ENCODE data around the gene MYLK4. TPM values are rescaled to one million over a fixed set of nuclear protein-coding genes. Genes with fewer than 3 reads are reported as not detected.

The MYLK4 gene
- total and polyA plus RNA-seq, 4 donors = 0.07 to 0.65 (median 0.39) TPM

- Histone ChIP-seq H3K4me3 (ENCODE audit: low read depth in 1 of 3, low read length in 3 of 3) (no peak overlapping the region), H3K9me3 (ENCODE audit: control insufficient read depth in 4 of 4, low read length in 3 of 4) (no peaks in the 10 kb centered on the region), H3K4me1 (ENCODE audit: control insufficient read depth in 4 of 4, insufficient read depth in 4 of 4, low read length in 3 of 4) (no peaks in the 10 kb centered on the region), H3K9ac (ENCODE audit: low read depth in 1 of 2, low read length in 2 of 2) (no peak overlapping the region), H3K27ac (ENCODE audit: low read depth in 1 of 2, low read length in 2 of 2) (no peak overlapping the region), H3K36me3 (ENCODE audit: control insufficient read depth in 4 of 4, insufficient read depth in 3 of 4, low read depth in 1 of 4, low read length in 3 of 4) (no peaks in the 10 kb centered on the region), H3K27me3 (ENCODE audit: control insufficient read depth in 4 of 4, insufficient read depth in 4 of 4, low read length in 3 of 4) (no peaks in the 10 kb centered on the region)
- no peak for DNase-seq (ENCODE audit: low spot score)
- TF ChIP-seq JUND (IDR thresholded peaks at IDR 0.05) = no peak
- no peak for TF ChIP-seq YY1 (IDR thresholded peaks at IDR 0.05)
- no peak for TF ChIP-seq SP1 (IDR thresholded peaks at IDR 0.05)
- no peak for TF ChIP-seq TAF1 (conservative IDR thresholded peaks at IDR 0.05)
- TF ChIP-seq REST (IDR thresholded peaks at IDR 0.05) = no peak
- TF ChIP-seq ZBTB33 (IDR thresholded peaks at IDR 0.05) = no peak
- no peak for TF ChIP-seq NR2F2 (IDR thresholded peaks at IDR 0.05)
- TF ChIP-seq RXRA (IDR thresholded peaks at IDR 0.05) = no peak
- TF ChIP-seq HNF4G (IDR thresholded peaks at IDR 0.05) = no peak
Observed at GRCh38 chr6:2753743-2754142, 3.0 kb upstream of the MYLK4 start.

- H3K4me1 ChIP-seq (ENCODE audit: control insufficient read depth in 4 of 4, insufficient read depth in 4 of 4, low read length in 3 of 4) = no peaks in the 10 kb centered on the region
- no peak overlapping the region for H3K27ac ChIP-seq (ENCODE audit: low read depth in 1 of 2, low read length in 2 of 2)
- no peak overlapping the region for H3K4me3 ChIP-seq (ENCODE audit: low read depth in 1 of 3, low read length in 3 of 3)
- H3K9me3 ChIP-seq (ENCODE audit: control insufficient read depth in 4 of 4, low read length in 3 of 4) = no peaks in the 10 kb centered on the region
- H3K27me3 ChIP-seq (ENCODE audit: control insufficient read depth in 4 of 4, insufficient read depth in 4 of 4, low read length in 3 of 4) = no peaks in the 10 kb centered on the region
- WGBS = 68% methylated on average over 7 of the region's 7 CpGs
- H3K9ac ChIP-seq (ENCODE audit: low read depth in 1 of 2, low read length in 2 of 2) = no peak overlapping the region
- no peak for DNase-seq (ENCODE audit: low spot score)
- no peaks in the 10 kb centered on the region for H3K36me3 ChIP-seq (ENCODE audit: control insufficient read depth in 4 of 4, insufficient read depth in 3 of 4, low read depth in 1 of 4, low read length in 3 of 4)
- TF ChIP-seq SP1 (IDR thresholded peaks at IDR 0.05) = no peak
- TF ChIP-seq TAF1 (conservative IDR thresholded peaks at IDR 0.05) = no peak
- TF ChIP-seq HNF4G (IDR thresholded peaks at IDR 0.05) = no peak
- TF ChIP-seq RAD21 (IDR thresholded peaks at IDR 0.05) = no peak
- no peak for TF ChIP-seq MAX (IDR thresholded peaks at IDR 0.05)
- TF ChIP-seq FOXA1 (IDR thresholded peaks at IDR 0.05) = no peak
- TF ChIP-seq JUND (IDR thresholded peaks at IDR 0.05) = no peak
- TF ChIP-seq CTCF (IDR thresholded peaks at IDR 0.05; ENCODE audit: low read depth, low read length, missing input control) = no peak
Observed at GRCh38 chr6:2753110-2753489, 2.4 kb upstream of the MYLK4 start.
